ENCODE results near the gene TBATA.
A peak's percentile ranks its signal among the peaks of the same experiment; 100 is the strongest.

Gene TBATA, protein sequence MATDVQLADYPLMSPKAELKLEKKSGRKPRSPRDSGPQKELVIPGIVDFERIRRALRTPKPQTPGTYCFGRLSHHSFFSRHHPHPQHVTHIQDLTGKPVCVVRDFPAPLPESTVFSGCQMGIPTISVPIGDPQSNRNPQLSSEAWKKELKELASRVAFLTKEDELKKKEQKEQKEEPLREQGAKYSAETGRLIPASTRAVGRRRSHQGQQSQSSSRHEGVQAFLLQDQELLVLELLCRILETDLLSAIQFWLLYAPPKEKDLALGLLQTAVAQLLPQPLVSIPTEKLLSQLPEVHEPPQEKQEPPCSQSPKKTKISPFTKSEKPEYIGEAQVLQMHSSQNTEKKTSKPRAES

GRCh38 chr10:70785190-70785589 lies at the start of gene TBATA:
TSS of gene TBATA (minus strand) at chr10:70785377. CDS start at chr10:70783379, 1,998 bp downstream.
- no peak for DNase-seq

GRCh38 chr10:70834441-70835151 lies 49.4 kb upstream of the TBATA start:
- DNase-seq = no peak

DNA sequence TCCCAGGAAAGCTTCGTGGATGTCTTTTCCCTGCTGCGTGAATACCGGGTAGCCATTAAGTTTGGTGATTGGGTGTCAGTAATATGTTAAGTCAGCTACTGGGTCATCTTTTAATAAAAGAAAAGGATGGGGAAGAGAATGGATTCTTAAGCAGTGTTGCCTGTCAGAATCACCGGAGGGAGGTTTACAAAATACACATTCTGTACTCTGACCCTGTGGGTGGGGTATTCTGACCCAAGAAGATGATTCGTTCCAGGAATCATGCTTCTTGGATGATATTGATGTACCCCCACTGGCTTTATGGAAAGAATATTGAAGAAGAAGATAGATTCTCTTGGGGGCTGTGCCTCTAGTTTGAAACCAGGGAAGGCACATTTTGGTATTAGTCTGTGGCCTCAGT lies 48.8 kb upstream of the TBATA start:
- peak; percentile 41 for DNase-seq

DNA sequence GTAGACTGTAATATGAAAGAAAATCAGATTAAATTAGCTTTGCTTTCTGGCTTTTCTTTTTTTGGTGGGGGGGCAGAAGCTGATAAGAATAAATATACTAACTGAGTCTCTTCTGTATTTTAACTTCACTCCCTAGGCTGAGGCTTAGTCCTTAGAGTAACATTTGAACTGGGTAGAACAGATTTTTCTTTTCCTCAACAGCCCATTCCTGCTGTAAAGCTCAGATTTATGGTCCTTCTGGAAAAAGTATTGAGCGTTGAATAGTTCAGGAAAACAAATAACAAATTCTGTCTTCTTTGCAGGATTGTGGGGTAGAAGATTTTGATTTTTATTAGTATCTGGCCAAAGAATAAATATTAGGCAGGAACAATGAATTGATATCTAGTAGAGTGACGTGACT lies 48.4 kb upstream of the TBATA start:
- DNase-seq = no peak

GRCh38 chr10:70832852-70833528 lies 47.8 kb upstream of the TBATA start:
- DNase-seq = peak; percentile 97

GRCh38 chr10:70832221-70832620 lies 47.0 kb upstream of the TBATA start:
- peak; percentile 51 for DNase-seq

GRCh38 chr10:70830164-70830563 lies 45.0 kb upstream of the TBATA start:
- DNase-seq = peak; percentile 45

DNA sequence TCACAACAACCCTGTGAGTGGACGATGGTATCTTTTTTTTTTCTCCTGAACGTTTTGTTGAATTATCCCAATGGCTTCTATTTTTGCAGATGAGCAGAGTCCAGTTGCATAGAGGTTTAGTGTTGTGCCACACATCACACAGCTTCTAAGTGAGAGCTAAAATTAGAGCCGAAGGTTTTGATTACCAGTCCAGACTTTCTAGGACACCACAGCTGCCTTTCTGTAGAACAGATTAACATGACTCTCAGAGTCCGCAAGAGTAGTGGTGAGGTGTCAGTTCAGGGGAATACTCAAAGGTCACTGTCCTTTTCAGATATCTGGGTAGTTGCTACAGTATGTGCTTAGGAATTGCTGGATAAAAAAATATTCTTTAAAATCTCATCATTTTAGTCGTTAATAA lies 44.4 kb upstream of the TBATA start:
- no peak for DNase-seq

DNA sequence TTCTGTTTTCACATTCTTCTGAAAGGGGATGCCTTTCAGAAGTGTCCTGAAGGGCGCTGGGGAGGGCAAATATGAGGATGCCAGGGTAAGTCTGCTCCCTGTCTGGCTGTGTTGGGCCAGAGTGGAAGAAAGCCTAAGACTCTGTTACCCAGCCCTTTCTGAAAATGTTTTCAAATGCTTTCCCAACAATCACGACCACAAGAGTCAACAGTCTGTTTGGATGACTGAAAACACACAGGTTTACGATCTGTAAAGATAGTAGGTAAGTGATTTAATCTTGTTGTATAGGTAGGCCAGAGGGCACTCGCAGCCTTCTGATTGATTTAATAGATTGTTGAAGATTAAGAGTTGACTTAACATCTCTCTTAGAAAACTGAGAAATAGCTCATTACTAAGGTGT lies 43.7 kb upstream of the TBATA start:
- no peak for DNase-seq

- peak; percentile 36 for DNase-seq
Measured at GRCh38 chr10:70827086-70827757, 42.0 kb upstream of the TBATA start.

- DNase-seq = no peak
Measured at GRCh38 chr10:70822076-70822820, 37.1 kb upstream of the TBATA start.

DNA sequence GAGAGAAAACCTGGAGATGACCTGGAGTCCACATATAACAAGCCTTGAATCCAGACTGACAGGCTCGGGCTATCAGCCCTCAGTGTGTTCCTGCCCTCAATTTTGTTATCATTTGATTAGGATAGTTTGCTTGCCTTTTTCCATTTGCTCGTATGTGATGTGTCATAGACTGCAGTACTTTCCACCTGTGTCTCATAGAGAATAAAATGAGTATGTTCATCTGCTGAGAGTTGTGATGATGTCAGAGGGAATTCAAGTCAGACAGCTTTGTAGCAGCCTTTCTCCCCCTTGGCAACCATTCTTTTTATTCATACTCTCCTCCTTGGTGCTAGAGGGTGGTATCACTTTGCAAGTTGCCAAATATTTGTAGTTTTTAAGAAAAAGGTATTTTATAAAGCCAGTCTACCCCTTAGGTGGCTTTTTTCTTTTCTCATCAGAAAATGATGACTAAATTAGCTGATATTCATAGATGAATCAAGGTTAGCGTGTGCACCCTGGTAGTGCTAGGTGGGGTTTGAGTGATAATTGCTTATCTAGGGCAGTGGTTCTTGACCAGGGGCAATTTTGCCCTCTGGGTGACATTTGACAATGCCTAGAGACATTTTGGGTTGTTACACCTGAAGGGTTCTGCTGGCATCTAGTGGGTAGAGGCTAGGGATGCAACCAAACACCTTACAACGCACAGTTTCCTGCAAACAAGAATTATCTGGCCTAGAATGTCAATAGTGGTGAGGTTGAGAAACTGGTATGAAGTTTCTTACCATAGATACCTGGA lies 36.0 kb upstream of the TBATA start:
- no peak for DNase-seq

- DNase-seq = peak; percentile 93
Measured at GRCh38 chr10:70816220-70816894, 31.2 kb upstream of the TBATA start.

- peak; percentile 86 for DNase-seq
Measured at GRCh38 chr10:70815504-70816219, 30.5 kb upstream of the TBATA start, which contains the start of gene SGPL1. TSS of gene SGPL1 (plus strand) at chr10:70815948. CDS start at chr10:70816854, 906 bp downstream.

GRCh38 chr10:70814126-70814525 lies 28.9 kb upstream of the TBATA start:
- DNase-seq = no peak

GRCh38 chr10:70812814-70813213 lies 27.6 kb upstream of the TBATA start:
- no peak for DNase-seq

- no peak for DNase-seq
Measured at GRCh38 chr10:70811881-70812280, 26.7 kb upstream of the TBATA start.

DNA sequence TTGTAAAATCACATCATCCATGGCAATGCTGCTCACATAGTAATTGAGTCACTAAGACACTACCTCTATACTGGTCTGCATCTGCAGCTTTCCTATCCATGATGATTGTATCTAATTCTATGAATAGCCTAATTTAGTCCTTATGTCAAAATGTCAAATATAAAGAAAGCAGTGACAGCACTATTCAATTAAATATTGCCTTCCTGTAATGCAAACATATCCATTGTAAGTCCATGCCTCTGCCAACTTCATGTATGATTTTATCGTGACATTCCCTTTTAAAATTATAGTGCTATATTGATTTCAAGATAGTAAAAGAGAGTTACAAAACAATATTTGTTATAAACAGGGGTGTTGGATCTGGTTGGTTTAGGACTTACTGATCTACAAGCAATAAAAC lies 25.8 kb upstream of the TBATA start:
- no peak for DNase-seq

DNA sequence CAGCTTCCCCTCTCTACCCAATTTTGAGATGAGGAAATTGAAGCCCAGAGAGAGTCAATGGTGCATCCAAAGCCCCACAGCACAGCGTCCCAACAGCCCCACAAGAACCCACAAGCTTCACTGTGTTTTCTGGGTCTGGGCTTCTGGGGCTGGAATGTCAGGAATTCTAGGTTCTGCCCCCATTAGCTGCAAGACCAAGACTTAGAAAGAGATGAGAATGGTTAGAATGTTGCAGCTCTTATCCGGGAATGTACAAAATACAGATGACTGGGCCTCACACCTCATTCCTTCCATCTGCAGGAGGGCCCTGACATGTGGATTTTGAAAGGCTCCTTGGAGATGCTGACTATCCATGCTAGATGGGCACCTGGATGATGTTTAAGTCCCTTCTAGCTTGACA lies 24.5 kb upstream of the TBATA start:
- peak; percentile 61 for DNase-seq

DNA sequence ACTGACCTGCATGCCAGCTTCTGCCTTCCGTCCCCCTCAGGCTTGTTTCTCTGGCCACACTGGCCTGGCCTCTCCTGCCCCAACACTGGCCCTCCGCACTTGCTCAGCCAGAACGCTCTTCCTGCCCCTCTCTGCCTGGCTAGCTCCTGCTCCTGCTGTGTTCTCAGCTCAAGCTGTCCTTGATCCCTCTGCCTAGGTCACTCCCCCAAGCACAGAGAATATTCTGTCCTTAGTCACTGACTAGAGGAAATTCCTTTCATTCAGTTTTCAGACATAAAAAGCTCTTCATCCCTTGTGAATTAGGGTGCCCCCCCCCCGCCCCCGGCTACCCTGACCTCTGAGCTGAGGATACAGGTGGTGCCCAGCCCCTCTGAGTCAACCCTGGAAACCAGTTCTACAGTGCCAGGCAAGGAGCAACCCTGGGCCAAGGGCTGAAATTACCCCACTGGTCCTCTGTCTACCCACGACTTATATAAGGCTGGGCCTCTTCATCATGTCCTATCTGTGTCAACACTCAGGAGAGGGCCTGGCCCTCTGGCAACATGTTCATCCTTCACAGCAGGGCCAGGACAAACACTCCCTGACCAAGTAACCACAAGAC lies 23.9 kb upstream of the TBATA start:
- peak; percentile 43 for DNase-seq
